GM20431 (cell line): Measurements from ENCODE around the gene JADE1.

Experiments
- in situ Hi-C: fragments of 300-500 bp; cut with MseI, MboI; formaldehyde crosslinking; loops from one replicate; pipeline ENCODE4 v1.15.0; 2020; ENCODE audit warnings: low sequenced_read_pairs; ENCODE audit not compliant: unreplicated experiment

The JADE1 gene

DNA sequence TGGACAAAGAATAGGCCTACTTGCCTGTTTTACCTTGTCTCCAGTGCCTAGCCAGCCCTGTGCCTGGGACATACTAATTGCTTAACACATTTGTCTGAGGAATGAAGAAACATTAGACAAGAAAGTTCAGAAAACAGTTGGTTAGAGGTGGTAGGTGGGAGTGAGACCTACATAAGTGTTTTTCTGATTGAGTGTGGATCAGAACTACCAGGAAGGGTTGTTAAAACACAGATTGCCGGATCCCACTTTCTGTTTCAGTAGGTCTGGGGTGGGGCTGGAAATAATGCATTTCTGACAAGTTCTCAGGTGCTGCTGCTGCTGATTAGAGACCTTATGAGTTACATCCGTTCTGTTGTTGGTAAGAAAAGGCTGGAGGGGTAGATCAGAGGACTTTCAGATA lies 5.7 kb upstream of the JADE1 start:
- in situ Hi-C loops = no loop called here

DNA sequence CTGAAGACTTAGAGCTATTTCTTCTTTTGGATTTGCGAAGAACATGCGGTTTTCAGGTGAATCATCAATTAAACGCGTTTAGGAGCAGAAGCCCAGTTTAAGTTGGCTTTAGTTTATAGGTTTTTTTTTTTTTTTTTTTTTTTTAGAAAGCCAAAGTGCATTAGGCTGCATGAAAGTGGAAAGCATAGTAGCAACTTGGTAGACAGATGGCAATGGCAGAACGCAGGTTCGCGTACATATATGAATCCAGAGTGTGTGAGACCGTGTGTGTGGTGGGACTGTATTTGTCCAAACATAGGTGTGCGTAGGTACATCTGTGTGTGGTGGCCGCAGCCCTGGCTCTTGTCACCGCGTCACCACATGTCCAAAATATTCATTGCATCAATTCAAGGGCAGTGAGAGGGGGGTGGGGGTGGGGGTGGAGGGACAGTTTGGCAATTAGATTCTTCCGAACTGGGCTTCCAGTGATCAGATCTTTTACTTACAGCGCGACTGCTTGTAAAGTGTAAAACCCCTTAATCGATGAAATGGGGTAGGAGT lies 901 bp downstream of the JADE1 start:
- in situ Hi-C loops = loop anchor here (10.0 kb wide), 1 partner anchor 54 kb away; no protein-coding TSS in a partner anchor

DNA sequence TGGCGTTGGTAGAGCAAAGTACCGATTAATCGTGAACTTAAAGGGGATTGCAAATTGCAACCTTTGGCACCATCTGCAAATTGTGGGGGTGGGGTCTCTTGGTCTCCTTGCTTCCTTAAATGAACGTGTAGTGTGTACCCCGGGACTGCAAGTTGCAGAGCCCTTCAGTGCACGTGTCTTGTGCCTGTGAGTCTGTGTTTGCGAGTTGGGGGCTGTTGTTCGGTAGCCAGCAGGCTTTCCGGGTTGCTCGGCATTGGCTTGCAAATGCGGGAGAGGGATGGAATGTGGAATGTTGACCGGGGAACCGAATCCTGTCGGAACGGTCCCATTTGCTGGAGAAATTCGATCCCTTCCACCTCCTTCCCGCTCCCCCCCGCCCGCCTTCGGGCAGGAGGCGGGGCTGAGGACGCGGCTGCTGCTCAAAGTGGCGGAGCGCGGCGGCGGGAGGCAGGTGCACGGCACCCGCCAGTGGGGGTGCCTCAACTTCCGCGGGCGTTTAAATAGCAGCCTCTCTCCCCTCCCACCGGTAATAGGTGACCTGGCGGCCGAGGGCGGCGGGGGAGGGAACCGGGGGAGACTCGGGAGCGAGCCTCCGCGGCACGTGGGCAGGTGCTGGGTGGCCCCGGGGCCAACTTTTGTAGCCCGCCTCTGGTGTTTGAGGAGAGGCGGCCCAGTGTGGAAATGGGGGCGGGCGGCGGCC lies 1.5 kb downstream of the JADE1 start:
- in situ Hi-C loops = loop anchor here (10.0 kb wide), 1 partner anchor 54 kb away; no protein-coding TSS in a partner anchor

DNA sequence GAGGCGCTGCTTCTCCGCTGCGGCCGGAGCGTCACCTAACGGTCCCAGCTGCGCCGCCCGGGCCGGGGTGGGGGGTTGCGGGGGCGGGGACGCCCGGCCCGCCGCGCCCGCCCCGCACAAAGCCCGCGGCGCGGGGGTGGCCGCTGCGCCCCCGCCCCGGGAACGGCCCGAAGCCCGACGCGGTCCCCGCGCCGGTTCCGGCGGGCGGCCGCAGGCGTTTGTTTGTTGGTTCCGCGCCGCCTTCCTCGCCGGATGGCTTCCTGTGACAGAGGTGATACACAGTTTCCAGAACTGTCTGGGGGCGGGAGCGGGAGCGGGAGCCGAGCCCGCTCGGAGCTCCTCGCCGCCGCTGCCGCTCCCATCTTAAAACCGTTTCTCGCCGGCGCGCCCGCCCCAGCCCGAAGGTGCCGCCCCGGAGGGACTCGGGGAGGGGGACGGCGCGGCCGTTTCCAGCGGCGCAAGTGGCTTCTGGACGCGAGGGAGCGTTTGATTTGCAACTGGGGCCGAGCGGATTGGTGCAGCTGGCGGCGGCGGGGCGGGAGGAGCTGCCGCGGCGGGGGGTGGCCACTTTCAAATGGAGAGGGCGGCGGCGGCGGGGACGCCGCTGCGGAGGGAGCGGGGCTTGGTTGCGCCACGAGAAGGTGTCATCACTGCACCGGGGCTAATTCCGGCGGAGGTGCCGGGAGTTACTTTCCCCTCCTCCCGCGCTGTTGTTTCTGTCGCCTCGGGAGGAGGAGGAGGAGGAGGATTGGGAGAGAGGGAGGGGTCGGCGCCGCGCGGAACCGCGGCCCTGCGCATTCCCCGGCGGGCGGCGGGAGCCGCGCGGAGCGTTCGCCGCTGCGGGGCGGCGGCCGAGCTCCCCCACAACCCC lies 2.3 kb downstream of the JADE1 start:
- in situ Hi-C loops = loop anchor here (10.0 kb wide), 1 partner anchor 53 kb away; no protein-coding TSS in a partner anchor

DNA sequence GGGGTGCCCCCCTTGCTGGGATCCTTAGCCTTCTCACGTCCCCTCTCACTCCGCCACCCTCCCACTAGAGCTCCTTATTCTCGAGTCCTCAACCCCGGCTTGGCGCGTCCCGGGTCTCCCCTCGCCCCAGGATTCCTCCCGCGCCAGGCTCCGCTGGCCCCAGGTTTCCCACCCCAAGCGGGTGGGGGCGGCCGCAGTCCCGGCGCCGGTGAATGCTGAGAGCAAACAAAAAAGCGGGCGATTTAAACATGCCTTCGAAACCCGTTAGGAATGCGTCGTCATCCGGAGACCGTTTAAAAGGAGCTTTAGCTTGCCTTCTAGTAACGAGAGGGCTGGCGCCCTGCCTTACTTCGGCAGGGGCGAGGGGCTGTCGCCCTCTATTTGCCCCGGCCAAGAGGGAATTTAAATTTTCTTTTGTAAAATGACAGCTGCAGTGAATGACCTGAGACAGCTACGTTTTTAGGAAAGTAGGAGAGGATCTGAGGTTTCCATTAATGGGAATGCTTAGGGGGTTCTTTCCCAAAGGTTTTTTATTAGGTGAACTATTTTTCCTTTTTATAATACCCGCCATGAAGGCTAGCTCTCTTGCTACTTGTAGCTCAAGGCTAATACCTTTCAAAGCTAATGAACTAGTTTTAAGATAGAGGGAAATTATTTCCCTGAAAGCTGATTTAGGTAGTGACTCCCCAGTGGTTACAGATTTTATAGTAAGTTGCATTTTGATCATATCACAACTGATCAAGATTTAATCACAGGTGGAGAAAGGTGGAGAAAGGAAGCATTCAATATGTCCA lies 3.1 kb downstream of the JADE1 start:
- in situ Hi-C loops = loop anchor here (10.0 kb wide), 1 partner anchor 52 kb away; no protein-coding TSS in a partner anchor

DNA sequence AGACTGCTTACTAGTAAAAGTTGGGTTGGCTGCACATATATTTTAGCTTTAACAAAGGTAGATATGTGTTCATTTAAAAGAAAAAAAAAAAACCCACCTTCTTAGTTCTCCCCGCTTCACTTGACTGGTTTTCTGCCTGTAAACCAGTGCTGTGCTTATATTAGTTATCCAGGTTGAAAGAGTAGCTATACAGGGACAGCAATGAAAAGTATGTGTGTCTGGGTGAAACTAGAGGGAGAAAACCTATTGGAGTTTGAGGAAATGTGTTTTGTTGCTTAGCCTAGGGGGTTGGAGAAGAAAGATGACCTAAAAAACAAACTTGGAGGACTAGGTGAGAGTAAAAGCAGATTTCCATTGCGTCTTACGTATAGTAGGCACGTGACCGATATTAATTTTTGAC lies 4.5 kb downstream of the JADE1 start:
- in situ Hi-C loops = loop anchor here (10.0 kb wide), 1 partner anchor 51 kb away; no protein-coding TSS in a partner anchor

DNA sequence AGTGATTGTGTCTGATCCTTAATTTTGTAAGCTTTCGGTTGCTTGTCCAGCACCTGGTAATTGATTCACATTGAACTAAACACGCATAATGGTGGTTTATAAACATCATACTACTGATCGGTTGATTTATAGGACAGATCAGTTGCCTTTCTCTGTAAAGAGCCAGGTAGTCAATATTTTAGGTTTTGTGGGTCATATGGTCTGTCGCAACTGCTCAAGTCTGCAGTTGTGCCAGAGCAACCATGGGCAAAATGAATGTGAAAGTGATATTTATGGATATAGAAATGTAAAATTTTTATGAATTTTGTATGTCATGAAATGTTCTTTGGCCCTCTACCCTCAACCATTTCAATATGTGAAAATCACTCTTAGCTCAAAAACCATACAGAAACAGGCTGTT lies 8.9 kb downstream of the JADE1 start:
- in situ Hi-C loops = loop anchor here (10.0 kb wide), 1 partner anchor 46 kb away; no protein-coding TSS in a partner anchor

DNA sequence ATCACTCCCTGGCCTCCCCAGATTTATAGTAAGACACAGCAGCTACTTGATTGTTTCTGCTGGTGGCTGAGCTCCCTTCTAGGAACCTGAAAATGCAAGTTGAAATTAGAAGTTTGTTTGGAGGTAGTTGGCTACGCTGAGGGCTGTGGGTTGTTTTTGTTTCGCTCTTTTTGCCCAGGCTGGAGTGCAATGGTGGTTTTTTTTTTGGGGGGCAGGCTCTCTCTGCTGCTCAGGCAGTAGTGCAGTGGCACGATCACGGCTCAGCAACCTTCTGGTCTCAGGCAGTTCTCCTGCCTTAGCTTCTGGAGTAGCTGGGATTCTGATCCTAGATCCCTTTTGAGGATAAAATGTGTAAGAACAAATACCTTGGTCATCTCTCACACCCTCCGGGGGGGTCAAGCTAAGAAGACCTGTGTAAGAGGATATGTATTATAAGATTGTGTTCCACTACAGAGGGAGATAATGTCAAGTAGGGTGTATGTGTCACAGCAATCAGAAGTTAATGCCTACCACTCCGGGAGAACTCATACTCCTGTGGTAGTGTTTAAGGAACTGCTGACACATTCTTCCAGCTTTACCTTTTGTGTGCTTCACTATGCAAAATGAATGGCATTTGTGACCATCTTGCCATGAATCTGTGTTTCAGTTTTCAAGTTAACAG lies 9.7 kb downstream of the JADE1 start:
- in situ Hi-C loops = loop anchor here (10.0 kb wide), 1 partner anchor 46 kb away; no protein-coding TSS in a partner anchor

DNA sequence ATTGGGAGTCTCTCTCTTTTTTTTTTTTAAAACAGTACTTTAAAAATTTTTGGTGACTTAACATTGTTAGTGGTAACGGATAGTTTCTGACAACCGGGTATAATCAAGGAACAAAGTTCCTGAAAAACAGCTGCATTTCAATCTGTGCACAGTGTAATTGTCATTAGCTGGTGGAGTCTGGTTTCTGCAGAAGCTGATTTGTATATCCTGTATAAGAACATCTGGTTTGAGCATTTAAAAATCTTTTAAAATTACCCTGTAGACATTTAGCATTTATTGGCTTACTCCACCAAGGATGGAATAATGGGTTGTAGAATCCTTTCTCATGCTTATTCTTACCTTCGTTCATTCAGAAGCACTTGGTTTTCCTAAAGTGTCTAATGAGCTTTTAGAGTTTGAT lies 11.2 kb downstream of the JADE1 start:
- in situ Hi-C loops = no loop called here

DNA sequence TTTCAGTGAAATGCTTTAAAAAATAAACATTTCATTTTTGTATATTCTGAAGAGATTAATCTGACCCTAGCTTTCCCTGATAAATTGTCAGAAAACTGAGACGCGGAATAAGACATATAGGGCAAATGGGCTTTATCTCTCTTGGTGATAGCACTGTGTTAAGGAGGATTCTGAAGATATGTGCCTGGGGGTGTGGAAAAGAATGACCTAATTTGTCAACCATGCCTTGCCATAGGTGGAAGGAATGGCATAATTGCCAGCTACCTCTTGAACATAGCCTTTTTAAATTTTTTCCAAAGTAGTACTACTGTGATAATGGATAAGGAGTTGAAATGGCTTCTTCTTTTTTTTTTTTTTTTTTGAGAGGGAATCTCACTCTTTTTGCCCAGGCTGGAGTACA lies 11.7 kb downstream of the JADE1 start:
- in situ Hi-C loops = no loop called here

DNA sequence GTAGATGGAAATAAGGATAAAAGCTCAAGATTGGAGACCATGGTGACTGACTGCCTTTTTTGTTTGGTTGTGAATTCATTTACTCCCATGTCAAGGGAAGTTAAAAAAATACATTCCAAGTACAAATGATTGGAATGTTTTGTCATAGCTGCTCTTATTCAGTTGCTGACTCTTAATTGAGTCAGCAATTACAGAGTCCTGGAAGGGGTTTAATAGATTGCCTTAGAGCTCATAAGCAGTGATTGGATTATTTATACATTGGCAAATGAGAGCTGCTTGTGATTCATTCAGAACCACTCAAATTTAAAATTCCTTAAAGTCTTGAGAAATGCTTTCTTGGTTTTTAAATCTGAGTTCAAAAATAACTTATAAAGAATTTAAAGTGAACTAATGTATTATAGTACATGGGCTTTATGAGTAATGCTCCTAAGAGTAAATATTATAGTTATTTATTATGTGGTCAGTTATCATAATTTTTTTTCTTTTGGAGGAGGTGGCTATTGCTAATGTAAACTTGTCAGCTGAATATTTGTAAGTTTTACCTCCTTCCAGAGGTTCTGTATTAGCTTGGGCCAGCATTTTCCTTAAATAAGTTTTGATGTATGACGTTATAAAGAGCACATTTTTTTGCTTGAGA lies 13.6 kb downstream of the JADE1 start:
- in situ Hi-C loops = no loop called here

DNA sequence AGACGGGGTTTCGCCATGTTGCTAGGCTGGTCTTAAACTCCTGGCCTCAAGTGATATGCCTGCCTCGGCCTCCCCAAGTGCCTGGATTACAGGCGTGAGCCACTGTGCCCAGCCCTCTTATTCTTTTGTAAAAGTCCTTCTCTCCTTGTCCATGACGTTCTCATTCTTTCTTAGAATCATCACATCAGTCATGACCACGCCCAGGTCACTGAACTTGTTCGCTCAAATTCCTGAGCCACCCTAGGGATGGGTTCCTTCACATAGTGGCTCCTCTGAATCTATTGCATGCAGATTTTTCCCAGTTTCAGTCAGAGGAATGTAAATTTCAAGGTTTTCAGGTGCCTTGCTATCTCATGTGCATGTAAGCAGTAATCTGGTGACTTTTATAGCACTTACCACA lies 15.7 kb downstream of the JADE1 start:
- in situ Hi-C loops = no loop called here

DNA sequence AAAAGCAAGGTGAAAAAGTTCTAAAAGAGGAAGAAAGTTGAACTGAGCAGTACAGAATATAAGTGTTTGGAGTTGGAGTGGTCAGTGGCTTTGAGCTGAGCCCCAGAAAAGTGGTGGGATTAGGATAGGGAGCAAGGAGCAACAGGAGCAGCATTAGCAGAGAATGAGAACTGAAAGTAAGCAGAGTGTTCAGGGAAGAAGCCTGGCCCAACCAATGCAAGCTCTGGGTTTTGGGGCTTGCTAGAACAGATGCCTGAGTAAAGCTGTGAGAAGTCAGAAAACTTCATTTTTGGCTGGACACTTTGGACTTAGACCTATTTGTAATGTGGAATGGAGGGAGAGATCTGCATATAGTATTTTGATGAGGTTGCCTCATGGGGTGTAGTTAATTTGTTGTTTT lies 17.8 kb downstream of the JADE1 start:
- in situ Hi-C loops = no loop called here

DNA sequence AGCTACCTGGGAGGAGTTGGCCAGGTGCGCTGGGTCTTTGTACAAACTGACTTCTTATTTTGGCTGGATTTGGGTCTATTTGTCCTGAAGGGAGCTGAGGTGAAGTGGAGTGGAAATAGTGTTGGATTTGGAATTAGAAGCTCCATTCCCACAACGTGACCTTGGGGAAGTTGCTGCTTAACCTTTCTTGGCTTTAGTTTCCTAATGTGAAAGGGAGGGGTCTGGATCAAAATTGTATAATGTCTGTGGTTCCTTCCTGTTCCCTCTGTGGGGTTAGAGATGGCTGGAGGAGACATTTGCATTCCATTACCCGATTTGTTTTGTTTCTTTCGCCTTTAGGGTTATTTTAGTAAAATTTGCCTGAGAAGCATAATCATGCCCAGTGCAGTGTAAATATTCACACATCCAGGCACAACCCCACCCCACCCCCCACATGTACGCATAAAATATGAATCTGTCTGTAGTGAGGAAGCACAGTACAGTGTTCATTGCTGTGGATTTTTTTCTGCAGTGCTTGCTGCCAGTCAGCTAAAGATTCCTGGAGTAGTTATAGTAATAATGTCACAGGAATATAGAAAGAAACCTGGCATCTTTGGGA lies 21.5 kb downstream of the JADE1 start:
- in situ Hi-C loops = no loop called here

DNA sequence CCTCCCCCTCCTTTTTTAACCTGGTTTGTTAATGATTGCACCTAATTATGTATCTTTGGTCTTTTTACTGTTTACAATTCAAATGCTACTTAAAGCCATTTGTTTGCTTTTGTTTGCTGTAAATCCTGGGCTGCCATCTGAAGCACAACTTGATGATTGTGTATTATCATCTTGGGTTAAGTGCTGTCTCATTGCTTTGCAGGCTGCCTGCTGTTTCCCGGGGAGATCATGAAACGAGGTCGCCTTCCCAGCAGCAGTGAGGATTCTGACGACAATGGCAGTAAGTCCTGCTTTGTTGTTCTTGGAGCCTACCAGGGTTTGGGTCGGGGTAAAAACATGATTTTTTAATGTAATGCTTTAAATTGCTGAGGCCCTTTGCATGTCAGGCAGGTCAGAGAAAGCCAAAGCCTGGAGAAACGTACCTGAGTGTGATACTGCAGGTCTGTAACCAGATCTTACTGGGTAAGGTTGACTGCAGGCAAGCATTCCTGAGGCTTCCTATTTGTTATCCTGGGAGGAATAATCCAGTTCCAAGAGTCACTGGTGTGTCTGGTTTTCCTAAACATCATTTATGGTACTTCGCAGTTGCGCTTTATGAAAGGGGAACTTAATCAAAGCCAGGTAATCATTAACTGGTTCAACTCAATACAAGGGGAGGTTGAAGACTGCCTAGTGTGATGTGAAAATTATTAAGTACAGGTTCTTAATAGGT lies 22.2 kb downstream of the JADE1 start:
- in situ Hi-C loops = no loop called here

DNA sequence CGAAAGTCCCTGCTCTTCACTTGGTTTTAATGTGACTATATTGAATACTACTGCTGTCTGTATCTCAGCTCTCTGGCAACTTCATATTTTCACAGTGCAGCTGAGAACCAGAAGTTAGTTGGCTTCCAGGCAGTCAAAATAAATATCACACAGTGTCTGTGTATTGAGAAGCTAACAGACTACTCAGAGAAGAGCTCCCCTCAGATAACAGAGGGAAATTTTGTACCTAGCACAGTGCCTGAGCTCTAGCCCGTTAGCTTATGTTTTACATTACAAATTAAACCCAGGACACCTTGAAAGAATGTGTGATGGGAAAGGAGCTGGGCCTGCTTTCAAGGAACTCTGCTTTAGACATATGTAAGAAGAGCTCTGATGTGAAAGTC lies 22.7 kb downstream of the JADE1 start:
- in situ Hi-C loops = no loop called here

DNA sequence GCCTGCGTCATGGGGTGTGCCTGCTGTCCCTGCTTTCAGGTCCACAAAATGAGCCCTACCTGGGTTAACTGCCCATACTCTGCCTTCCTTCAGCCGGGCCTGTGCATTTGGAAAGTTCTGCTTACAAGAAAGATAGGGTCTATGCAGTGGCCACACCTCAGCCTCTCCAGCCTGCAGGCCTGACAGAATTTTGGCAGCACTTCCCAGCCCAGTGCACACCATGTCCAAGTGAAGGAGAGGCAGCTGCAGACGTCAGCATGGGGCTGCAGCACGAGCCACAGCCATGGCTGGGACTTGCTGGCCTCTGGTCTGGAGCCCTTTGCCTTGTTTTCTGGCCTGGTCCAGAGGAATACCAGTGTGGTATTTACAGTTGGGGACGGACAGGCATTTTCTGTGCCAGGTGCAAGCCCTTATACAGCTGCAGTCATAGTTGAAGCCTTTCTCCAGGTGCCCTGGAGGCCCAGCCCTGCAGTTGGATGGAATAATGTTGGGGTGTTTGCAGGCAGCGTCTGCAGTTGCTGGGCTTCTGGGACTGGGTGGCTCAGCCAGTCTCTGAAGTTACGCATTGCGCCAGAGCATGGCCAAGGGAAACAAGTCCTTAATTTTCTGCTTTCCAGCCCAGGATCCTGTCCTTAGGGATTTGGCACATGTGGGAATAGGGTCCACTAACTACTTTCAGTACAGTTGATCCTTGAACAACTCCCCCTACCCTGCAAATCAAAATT lies 26.2 kb downstream of the JADE1 start:
- in situ Hi-C loops = no loop called here
